Keratinocyte (primary cell): ENCODE results near the gene SPATS2L. TPM values are rescaled to one million over a fixed set of nuclear protein-coding genes. Genes with fewer than 3 reads are reported as not detected.

ENCODE experiments used
- DNase-seq: peaks from one replicate; pipeline ENCODE4 v3.0.0-alpha.2; 2011; ENCODE audit warnings: low read depth, missing footprints, low spot score
- FAIRE-seq: peaks from 2 replicates; lab custom pipeline; 2011; peaks lifted over from hg19 to GRCh38; lab: Jason Lieb, UNC
- H2AFZ ChIP-seq: 2 replicates; pipeline ENCODE4 v1.6.0; 2012; ENCODE audit warnings: low read length, control low read depth, inconsistent platforms; ENCODE audit not compliant: control insufficient read depth
- H3K27ac ChIP-seq: 2 replicates; pipeline ENCODE4 v1.5.1; 2011; ENCODE audit warnings: low read length; ENCODE audit not compliant: control insufficient read depth, insufficient read depth
- H3K27me3 ChIP-seq: 3 replicates; pipeline ENCODE4 v1.6.0; 2011; ENCODE audit warnings: low read length; ENCODE audit not compliant: control insufficient read depth, insufficient read depth; ENCODE audit errors: extremely low read depth
- H3K36me3 ChIP-seq, 2 experiments: 2 replicates in 1 of 2; 3 replicates in 1 of 2; pipeline ENCODE4 v1.5.1; 2011; ENCODE audit warnings: low read length in 2 of 2, mild to moderate bottlenecking in 1 of 2; ENCODE audit not compliant: control insufficient read depth in 2 of 2, insufficient read depth in 2 of 2; ENCODE audit errors: extremely low read depth in 1 of 2
- H3K4me1 ChIP-seq: 3 replicates; pipeline ENCODE4 v1.5.1; 2011; ENCODE audit warnings: low read length; ENCODE audit not compliant: control insufficient read depth, insufficient read depth; ENCODE audit errors: extremely low read depth
- H3K4me2 ChIP-seq: 3 replicates; pipeline ENCODE4 v1.6.0; 2011; ENCODE audit warnings: low read depth, low read length; ENCODE audit not compliant: control insufficient read depth, insufficient read depth; ENCODE audit errors: extremely low read depth
- H3K4me3 ChIP-seq, 3 experiments: fragments of 200-600 bp in 1 of 3; sonication (generic) in 1 of 3; 2 replicates in 2 of 3; 3 replicates in 1 of 3; pipeline ENCODE4 v1.5.1; 2011 to 2016; ENCODE audit warnings: low read length in 3 of 3, mild to moderate bottlenecking in 3 of 3, control low read depth in 2 of 3, inconsistent platforms in 1 of 3, low read depth in 1 of 3, mixed read lengths in 1 of 3, mixed run types in 1 of 3, moderate library complexity in 1 of 3; ENCODE audit not compliant: control insufficient read depth in 2 of 3, insufficient read depth in 2 of 3; ENCODE audit errors: extremely low read depth in 1 of 3
- H3K79me2 ChIP-seq: 2 replicates; pipeline ENCODE4 v1.6.0; 2012; ENCODE audit warnings: low read length; ENCODE audit not compliant: control insufficient read depth, insufficient read depth
- H3K9ac ChIP-seq: 3 replicates; pipeline ENCODE4 v1.6.0; 2011; ENCODE audit warnings: low read length; ENCODE audit not compliant: control insufficient read depth, insufficient read depth; ENCODE audit errors: extremely low read depth
- H3K9me1 ChIP-seq: 3 replicates; pipeline ENCODE4 v1.6.0; 2011; ENCODE audit warnings: low read length; ENCODE audit not compliant: control insufficient read depth, insufficient read depth; ENCODE audit errors: extremely low read depth
- H3K9me3 ChIP-seq: 2 replicates; pipeline ENCODE4 v1.5.1; 2012; ENCODE audit warnings: low read depth, low read length; ENCODE audit not compliant: control insufficient read depth
- H4K20me1 ChIP-seq: 3 replicates; pipeline ENCODE4 v1.6.0; 2011; ENCODE audit warnings: low read length; ENCODE audit not compliant: control insufficient read depth, insufficient read depth; ENCODE audit errors: extremely low read depth
- CTCF ChIP-seq, 3 experiments: IDR thresholded peaks in 1 of 3; conservative IDR thresholded peaks in 1 of 3; optimal IDR thresholded peaks in 1 of 3; 2 replicates in 2 of 3; 3 replicates in 1 of 3; pipeline versions ENCODE3 to v1.5.1; 2011; ENCODE audit warnings: low read length in 3 of 3, mild to moderate bottlenecking in 3 of 3, moderate library complexity in 2 of 3, control low read depth in 1 of 3, inconsistent platforms in 1 of 3; ENCODE audit not compliant: insufficient read depth in 2 of 3; ENCODE audit errors: extremely low read depth in 1 of 3
- EZH2 ChIP-seq: IDR thresholded peaks from one replicate; pipeline ENCODE4 v1.6.1; 2012; ENCODE audit warnings: inconsistent platforms, mild to moderate bottlenecking, low read length, moderate library complexity
- dilution Hi-C: fragments of 300-500 bp; cut with MboI; formaldehyde crosslinking; loops from one replicate; pipeline ENCODE4 v1.7.0; 2020; ENCODE audit warnings: low sequenced_read_pairs; ENCODE audit not compliant: extremely low pct_ligation_motif_present
- polyA plus RNA-seq, 5 experiments: library from polyadenylated mRNA; depleted of rRNA in 3 of 5; stranded (reverse) in 3 of 5; stranded (forward) in 1 of 5; unstranded in 1 of 5; fragments of >200 nt; gene quantifications; 1 replicate in 1 of 5; 2 replicates in 3 of 5; 3 replicates in 1 of 5; pipeline versions ENCODE4 v1.2.1 to v1.2.3, GENCODE V29; 2011 to 2012; ENCODE audit warnings: missing spikeins in 2 of 5, low read depth in 1 of 5, low replicate concordance in 1 of 5

SPATS2L gene
- polyA plus RNA-seq, 1 donor (not counting 4 experiments of a cell fraction or from before 2014, with no cell fraction given): 95.3 TPM

- Histone ChIP-seq H3K9ac (no peak overlapping the region), H3K27ac (no peak overlapping the region), H4K20me1 (no peaks in the 10 kb centered on the region), H3K4me2 (no peak overlapping the region), H3K9me3 (no peaks in the 10 kb centered on the region), H3K27me3 (no peaks in the 10 kb centered on the region), H3K4me1 (peaks cover 10% of the 10 kb centered on the region), H2AFZ (no peak overlapping the region), H3K79me2 (no peaks in the 10 kb centered on the region), H3K36me3 (peaks cover 12 to 13% of the 10 kb centered on the region in 2 experiments), H3K9me1 (no peaks in the 10 kb centered on the region), H3K4me3 (no peak overlapping the region)
- dilution Hi-C loops: no loop called here
- no peak for FAIRE-seq
- no peak for DNase-seq
- TF ChIP-seq EZH2: no peak
- no peak for TF ChIP-seq CTCF (optimal IDR thresholded peaks at IDR 0.05 in 1 of 3, IDR thresholded peaks at IDR 0.05 in 1 of 3, conservative IDR thresholded peaks at IDR 0.05 in 1 of 3; ENCODE audit: extremely low read depth in 1 of 3, insufficient read depth in 2 of 3, low read length in 3 of 3)
Observed at GRCh38 chr2:200490001-200490400, 183.5 kb downstream of the SPATS2L start.

- DNase-seq (no peak), FAIRE-seq (no peak)
- H3K4me2 ChIP-seq: no peak overlapping the region
- no peak overlapping the region for H2AFZ ChIP-seq
- peaks cover 13% of the 10 kb centered on the region in 2 experiments for H3K36me3 ChIP-seq
- dilution Hi-C loops: no loop called here
- no peaks in the 10 kb centered on the region for H4K20me1 ChIP-seq
- no peaks in the 10 kb centered on the region for H3K9me3 ChIP-seq
- H3K27me3 ChIP-seq: no peaks in the 10 kb centered on the region
- H3K9me1 ChIP-seq: no peaks in the 10 kb centered on the region
- H3K79me2 ChIP-seq: no peaks in the 10 kb centered on the region
- TF ChIP-seq CTCF (optimal IDR thresholded peaks at IDR 0.05 in 1 of 3, IDR thresholded peaks at IDR 0.05 in 1 of 3, conservative IDR thresholded peaks at IDR 0.05 in 1 of 3; ENCODE audit: extremely low read depth in 1 of 3, insufficient read depth in 2 of 3, low read length in 3 of 3) (no peak), EZH2 (no peak)
- no peak overlapping the region for H3K9ac ChIP-seq
- no peak overlapping the region for H3K4me3 ChIP-seq
- no peak overlapping the region for H3K27ac ChIP-seq
- H3K4me1 ChIP-seq: no peaks in the 10 kb centered on the region
Observed at GRCh38 chr2:200492656-200493055, 186.2 kb downstream of the SPATS2L start.
